Stomach (tissue), 9 donors: ENCODE measurements around the gene EPHA7. TPM values are rescaled to one million over a fixed set of nuclear protein-coding genes. Genes with fewer than 3 reads are reported as not detected.

Experiments used
- DNase-seq, 2 donors: peaks; one replicate each; pipeline versions ENCODE4 v3.0.0 to v3.0.0-alpha.2; 2013 to 2019
- H3K27ac ChIP-seq, 5 donors: fragments of 200-600 bp in 4 of 5; sonication (generic) in 4 of 5; one replicate each; pipeline ENCODE4 v1.5.1; 2013 to 2019; ENCODE audit warnings: mild to moderate bottlenecking in 1 of 5, moderate library complexity in 1 of 5
- H3K27me3 ChIP-seq, 3 donors: fragments of 200-600 bp; sonication (generic); one replicate each; pipeline ENCODE4 v1.5.1; 2017 to 2019; ENCODE audit warnings: mixed run types in 1 of 3
- H3K36me3 ChIP-seq, 4 donors: fragments of 200-600 bp; sonication (generic); 1 replicate in 3 of 4; 2 replicates in 1 of 4; pipeline ENCODE4 v1.5.1; 2016 to 2019
- H3K4me1 ChIP-seq, 4 donors: fragments of 200-600 bp; sonication (generic); one replicate each; pipeline ENCODE4 v1.5.1; 2016 to 2019
- H3K4me3 ChIP-seq, 4 donors: fragments of 200-600 bp; sonication (generic) in 3 of 4; one replicate each; pipeline ENCODE4 v1.5.1; 2016 to 2019; ENCODE audit warnings: mild to moderate bottlenecking in 1 of 4
- H3K9me3 ChIP-seq, 4 donors: fragments of 200-600 bp; sonication (generic); one replicate each; pipeline ENCODE4 v1.5.1; 2016 to 2019
- EP300 ChIP-seq: sonication (generic); formaldehyde crosslinking; IDR thresholded peaks from one replicate; pipeline ENCODE4 v1.6.1; 2017; ENCODE audit warnings: antibody characterized with exemption
- POLR2A ChIP-seq, 4 donors: fragments of 450-650 bp; IDR thresholded peaks; one replicate each; pipeline ENCODE4 v1.6.1; 2016; ENCODE audit warnings: antibody characterized with exemption in 4 of 4, control low read depth in 2 of 4, mild to moderate bottlenecking in 1 of 4, moderate library complexity in 1 of 4
- POLR2AphosphoS5 ChIP-seq, 3 donors: sonication (generic); formaldehyde crosslinking; IDR thresholded peaks; one replicate each; pipeline ENCODE4 v1.6.1; 2016; ENCODE audit warnings: antibody characterized with exemption in 3 of 3
- WGBS, 5 donors: extraction: QIAGEN DNeasy Blood & Tissue Kit in 3 of 5; methylation state at CpG; one replicate each; pipeline versions ENCODE4 v1.1.5 to v1.1.7; 2013 to 2018; 5-methylcytosine and 5-hydroxymethylcytosine counted together
- intact Hi-C: fragments of 100-400 bp; cut with DNase I; formaldehyde crosslinking; loops from one replicate; pipeline ENCODE4 v1.15.1; 2023; ENCODE audit warnings: low total_unique reads
- polyA plus RNA-seq, 3 donors: library from polyadenylated mRNA; stranded (reverse); fragments of 200-250 nt; gene quantifications; one replicate each; pipeline ENCODE4 v1.2.3, GENCODE V29; 2013
- total RNA-seq, 5 donors: library from RNA; depleted of rRNA; stranded (reverse); fragments of >200 nt; gene quantifications; one replicate each; pipeline versions ENCODE4 v1.1.0 to v1.2.3, GENCODE V29; 2014 to 2016
- TF ChIP-seq, protein P1 (sequence below), 7 experiments: fragments of 450-650 bp in 4 of 7; fragments of 200-600 bp in 3 of 7; sonication (generic) in 3 of 7; IDR thresholded peaks; one replicate each; pipeline ENCODE4 v1.5.1; 2016 to 2019; ENCODE audit warnings: antibody characterized with exemption in 7 of 7, control low read depth in 2 of 7, mild to moderate bottlenecking in 1 of 7
- donor health status: healthy with polysubstance abuse.
- donor health status: Bipolar disorder and iron deficiency.
- donor health status: healthy.

The EPHA7 gene
- total and polyA plus RNA-seq, 8 donors = 0.55 to 118 (median 7.6) TPM

DNA sequence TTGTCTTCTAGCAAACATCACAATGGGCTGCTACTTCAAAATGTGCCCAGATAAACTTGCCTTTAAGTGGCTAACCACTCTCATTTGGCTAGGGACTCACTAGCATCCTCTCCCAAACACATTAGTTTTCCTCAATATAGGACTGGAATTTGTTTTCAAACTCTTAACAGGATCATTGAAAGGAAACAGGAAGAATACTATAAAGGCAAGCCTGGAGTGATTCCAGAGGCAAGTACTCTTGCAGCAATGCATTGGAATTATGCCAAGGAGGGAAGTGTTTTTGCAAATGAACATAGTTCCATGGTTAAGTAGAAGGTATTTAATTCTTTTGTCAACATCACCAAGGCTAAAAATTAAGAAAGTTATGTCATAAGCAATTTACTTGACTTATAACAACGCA, 12.2 kb downstream of the EPHA7 start:
- H3K27me3 ChIP-seq = no peaks in the 10 kb centered on the region
- TF ChIP-seq POLR2AphosphoS5 (IDR thresholded peaks at IDR 0.05) = no peak
- TF ChIP-seq EP300 = no peak
- TF ChIP-seq, protein P1, sequence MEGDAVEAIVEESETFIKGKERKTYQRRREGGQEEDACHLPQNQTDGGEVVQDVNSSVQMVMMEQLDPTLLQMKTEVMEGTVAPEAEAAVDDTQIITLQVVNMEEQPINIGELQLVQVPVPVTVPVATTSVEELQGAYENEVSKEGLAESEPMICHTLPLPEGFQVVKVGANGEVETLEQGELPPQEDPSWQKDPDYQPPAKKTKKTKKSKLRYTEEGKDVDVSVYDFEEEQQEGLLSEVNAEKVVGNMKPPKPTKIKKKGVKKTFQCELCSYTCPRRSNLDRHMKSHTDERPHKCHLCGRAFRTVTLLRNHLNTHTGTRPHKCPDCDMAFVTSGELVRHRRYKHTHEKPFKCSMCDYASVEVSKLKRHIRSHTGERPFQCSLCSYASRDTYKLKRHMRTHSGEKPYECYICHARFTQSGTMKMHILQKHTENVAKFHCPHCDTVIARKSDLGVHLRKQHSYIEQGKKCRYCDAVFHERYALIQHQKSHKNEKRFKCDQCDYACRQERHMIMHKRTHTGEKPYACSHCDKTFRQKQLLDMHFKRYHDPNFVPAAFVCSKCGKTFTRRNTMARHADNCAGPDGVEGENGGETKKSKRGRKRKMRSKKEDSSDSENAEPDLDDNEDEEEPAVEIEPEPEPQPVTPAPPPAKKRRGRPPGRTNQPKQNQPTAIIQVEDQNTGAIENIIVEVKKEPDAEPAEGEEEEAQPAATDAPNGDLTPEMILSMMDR (IDR thresholded peaks at IDR 0.05) = no peak
- TF ChIP-seq POLR2A (IDR thresholded peaks at IDR 0.05) = no peak
- H3K9me3 ChIP-seq = no peaks in the 10 kb centered on the region
- intact Hi-C loops = no loop called here
- 65 to 87% (median 83%) methylated on average over 1 of the region's 1 CpG for WGBS, 5 donors
- peaks cover 0 to 10% (median 0%) of the 10 kb centered on the region in 4 donors for H3K36me3 ChIP-seq
- DNase-seq = peak in 1 of 2 donors; percentile 64
- no peak overlapping the region for H3K27ac ChIP-seq
- no peak overlapping the region for H3K4me3 ChIP-seq
- H3K4me1 ChIP-seq = peaks cover 0 to 7% (median 2%) of the 10 kb centered on the region in 4 donors

DNA sequence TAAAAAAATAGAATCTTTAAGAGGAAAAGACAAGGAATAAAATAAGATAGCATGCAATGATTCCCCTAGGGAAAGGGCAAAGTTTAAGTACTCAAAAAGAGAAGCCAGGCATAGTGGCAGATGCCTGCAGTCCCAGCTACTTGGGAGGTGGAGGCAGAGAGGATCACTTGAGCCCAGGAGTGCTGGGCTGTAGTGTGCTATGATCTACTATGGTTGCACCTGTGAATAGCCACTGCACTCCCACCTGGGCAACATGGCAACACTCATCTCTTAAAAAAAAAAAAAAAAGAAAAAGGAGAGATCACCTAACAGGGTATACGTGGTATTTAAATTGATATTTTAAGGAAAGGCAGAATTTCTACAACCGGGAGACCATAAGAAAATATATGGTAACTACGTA, 16.0 kb downstream of the EPHA7 start:
- TF ChIP-seq EP300 (no peak), POLR2A (IDR thresholded peaks at IDR 0.05) (no peak), POLR2AphosphoS5 (IDR thresholded peaks at IDR 0.05) (no peak)
- TF ChIP-seq, protein P1 (IDR thresholded peaks at IDR 0.05) = no peak
- Histone ChIP-seq H3K4me1 (peaks cover 0 to 12% (median 3%) of the 10 kb centered on the region in 4 donors), H3K9me3 (no peaks in the 10 kb centered on the region), H3K36me3 (no peaks in the 10 kb centered on the region), H3K27ac (no peak overlapping the region), H3K4me3 (no peak overlapping the region), H3K27me3 (peaks cover 0 to 4% (median 0%) of the 10 kb centered on the region in 3 donors)
- intact Hi-C loops = no loop called here
- DNase-seq = no peak
- 86 to 95% (median 92%) methylated on average over 3 of the region's 3 CpGs for WGBS, 5 donors

GRCh38 chr6:93398723-93399122, 20.6 kb downstream of the EPHA7 start:
- H3K9me3 ChIP-seq = no peaks in the 10 kb centered on the region
- H3K27me3 ChIP-seq = peaks cover 0 to 4% (median 0%) of the 10 kb centered on the region in 3 donors
- TF ChIP-seq POLR2A (IDR thresholded peaks at IDR 0.05) (no peak), EP300 (no peak)
- TF ChIP-seq, protein P1 (IDR thresholded peaks at IDR 0.05) = no peak
- peaks cover 0 to 5% (median 2%) of the 10 kb centered on the region in 4 donors for H3K4me1 ChIP-seq
- H3K27ac ChIP-seq = no peak overlapping the region
- DNase-seq = no peak
- H3K36me3 ChIP-seq = no peaks in the 10 kb centered on the region
- 5 to 10% (median 8%) methylated on average over 1 of the region's 1 CpG for WGBS, 5 donors
- no peak overlapping the region for H3K4me3 ChIP-seq
- intact Hi-C loops = no loop called here

- intact Hi-C loops = no loop called here
- Histone ChIP-seq H3K4me3 (no peak overlapping the region), H3K36me3 (no peaks in the 10 kb centered on the region), H3K4me1 (peaks cover 0 to 5% (median 2%) of the 10 kb centered on the region in 4 donors), H3K27ac (no peak overlapping the region), H3K27me3 (no peaks in the 10 kb centered on the region), H3K9me3 (no peaks in the 10 kb centered on the region)
- 54 to 68% (median 56%) methylated on average over 2 of the region's 2 CpGs for WGBS, 5 donors
- TF ChIP-seq, protein P1 (IDR thresholded peaks at IDR 0.05) = no peak
- TF ChIP-seq POLR2AphosphoS5 (IDR thresholded peaks at IDR 0.05) = no peak
- TF ChIP-seq EP300 = no peak
- no peak for TF ChIP-seq POLR2A (IDR thresholded peaks at IDR 0.05)
- no peak for DNase-seq
These were observed 24.9 kb downstream of the EPHA7 start for GRCh38 chr6:93394471-93394870.
